ENCODE data around the gene TTLL10.

Gene TTLL10

DNA sequence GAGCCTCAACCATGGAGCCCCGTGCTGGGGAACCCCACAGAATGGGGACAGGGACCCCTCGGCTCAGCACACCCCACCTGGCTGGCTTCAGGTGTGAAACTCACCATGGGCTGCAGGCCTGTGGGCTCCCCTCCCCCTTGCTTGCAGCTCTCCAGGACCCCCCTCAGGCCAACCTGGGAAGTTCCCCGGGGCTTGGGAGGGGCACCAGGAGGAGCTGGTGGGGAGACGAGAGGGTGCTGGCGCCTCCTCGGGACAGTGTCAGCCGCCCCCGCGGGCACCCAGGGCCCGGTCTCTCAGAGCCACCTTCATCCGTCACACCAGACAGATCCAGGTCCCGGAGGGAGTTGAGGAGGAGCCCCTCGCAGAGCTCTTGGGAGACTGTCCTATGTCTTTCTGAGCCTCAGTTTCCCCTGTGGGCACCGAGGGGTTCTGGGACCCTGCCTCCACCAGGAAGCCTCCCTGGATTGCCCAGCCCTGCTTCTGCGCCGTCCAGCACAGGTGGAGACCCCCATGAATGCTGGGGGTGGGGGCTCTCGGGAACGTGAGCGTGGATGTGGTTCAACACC, 33.4 kb downstream of the TTLL10 start:
- H3K4me1 ChIP-seq (ENCODE audit: insufficient read depth, poor library complexity, severe bottlenecking), result no peaks in the 10 kb centered on the region
- no peak overlapping the region for H3K27ac ChIP-seq (ENCODE audit: poor library complexity, severe bottlenecking)
- no peak overlapping the region for H3K4me3 ChIP-seq (ENCODE audit: severe bottlenecking)
- H3K9me3 ChIP-seq (ENCODE audit: severe bottlenecking), result no peaks in the 10 kb centered on the region
- no peaks in the 10 kb centered on the region for H3K36me3 ChIP-seq (ENCODE audit: low read depth)
- ATAC-seq (ENCODE audit: low read depth) (no peak), DNase-seq (ENCODE audit: low spot score) (no peak)
- TF ChIP-seq, protein P1, sequence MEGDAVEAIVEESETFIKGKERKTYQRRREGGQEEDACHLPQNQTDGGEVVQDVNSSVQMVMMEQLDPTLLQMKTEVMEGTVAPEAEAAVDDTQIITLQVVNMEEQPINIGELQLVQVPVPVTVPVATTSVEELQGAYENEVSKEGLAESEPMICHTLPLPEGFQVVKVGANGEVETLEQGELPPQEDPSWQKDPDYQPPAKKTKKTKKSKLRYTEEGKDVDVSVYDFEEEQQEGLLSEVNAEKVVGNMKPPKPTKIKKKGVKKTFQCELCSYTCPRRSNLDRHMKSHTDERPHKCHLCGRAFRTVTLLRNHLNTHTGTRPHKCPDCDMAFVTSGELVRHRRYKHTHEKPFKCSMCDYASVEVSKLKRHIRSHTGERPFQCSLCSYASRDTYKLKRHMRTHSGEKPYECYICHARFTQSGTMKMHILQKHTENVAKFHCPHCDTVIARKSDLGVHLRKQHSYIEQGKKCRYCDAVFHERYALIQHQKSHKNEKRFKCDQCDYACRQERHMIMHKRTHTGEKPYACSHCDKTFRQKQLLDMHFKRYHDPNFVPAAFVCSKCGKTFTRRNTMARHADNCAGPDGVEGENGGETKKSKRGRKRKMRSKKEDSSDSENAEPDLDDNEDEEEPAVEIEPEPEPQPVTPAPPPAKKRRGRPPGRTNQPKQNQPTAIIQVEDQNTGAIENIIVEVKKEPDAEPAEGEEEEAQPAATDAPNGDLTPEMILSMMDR (IDR thresholded peaks at IDR 0.05; ENCODE audit: poor library complexity, severe bottlenecking), result no peak
- peaks cover 8% of the 10 kb centered on the region for H3K27me3 ChIP-seq (ENCODE audit: insufficient read depth, poor library complexity, severe bottlenecking)

- TF ChIP-seq, protein P1 (IDR thresholded peaks at IDR 0.05; ENCODE audit: poor library complexity, severe bottlenecking), result no peak
- DNase-seq (ENCODE audit: low spot score) (no peak), ATAC-seq (ENCODE audit: low read depth) (no peak)
- Histone ChIP-seq H3K4me1 (ENCODE audit: insufficient read depth, poor library complexity, severe bottlenecking) (no peaks in the 10 kb centered on the region), H3K36me3 (ENCODE audit: low read depth) (no peaks in the 10 kb centered on the region), H3K9me3 (ENCODE audit: severe bottlenecking) (no peaks in the 10 kb centered on the region), H3K4me3 (ENCODE audit: severe bottlenecking) (no peak overlapping the region), H3K27ac (ENCODE audit: poor library complexity, severe bottlenecking) (no peak overlapping the region), H3K27me3 (ENCODE audit: insufficient read depth, poor library complexity, severe bottlenecking) (peaks cover 8% of the 10 kb centered on the region)
Measured at GRCh38 chr1:1207571-1207892, 33.9 kb downstream of the TTLL10 start.

DNA sequence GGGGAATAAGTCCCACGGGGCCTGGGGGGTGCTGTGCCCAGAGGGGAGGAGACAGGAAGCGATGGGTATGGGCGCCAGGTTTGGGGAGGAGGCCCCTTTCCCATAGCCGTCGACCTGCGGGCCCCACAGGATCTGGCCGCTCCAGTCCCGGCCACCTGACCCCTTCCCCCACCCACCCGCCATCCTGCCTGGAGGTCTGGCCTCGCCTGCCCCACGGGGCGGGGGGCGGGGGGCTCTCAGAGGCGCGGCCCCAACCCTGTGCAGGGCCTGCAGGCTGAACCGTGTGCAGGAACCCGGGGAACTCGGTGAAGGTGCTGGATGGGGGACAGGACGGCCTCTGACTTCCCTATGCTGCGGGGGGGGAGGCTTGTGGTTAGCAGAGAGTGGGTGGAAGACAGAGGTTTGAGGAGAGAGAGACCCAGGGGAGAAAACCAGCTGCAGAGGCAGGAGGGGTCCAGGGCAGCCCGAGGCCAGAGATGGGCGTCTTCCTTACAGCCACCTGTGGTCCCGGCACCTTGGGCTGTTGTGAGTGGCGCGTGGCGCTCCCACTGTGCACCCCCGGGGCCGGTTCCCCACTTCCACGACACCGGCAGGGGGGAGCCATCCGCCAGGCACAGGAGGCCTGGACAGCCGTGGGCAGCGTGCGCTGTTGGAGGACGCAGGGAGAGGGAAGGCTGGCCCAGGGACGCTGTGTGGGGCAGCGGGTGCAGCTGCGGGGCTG, 35.2 kb downstream of the TTLL10 start:
- no peak overlapping the region for H3K4me3 ChIP-seq (ENCODE audit: severe bottlenecking)
- H3K4me1 ChIP-seq (ENCODE audit: insufficient read depth, poor library complexity, severe bottlenecking), result no peaks in the 10 kb centered on the region

GRCh38 chr1:1210726-1211540, 37.3 kb downstream of the TTLL10 start:
- H3K4me3 ChIP-seq (ENCODE audit: severe bottlenecking), result no peak overlapping the region
- TF ChIP-seq, protein P1 (IDR thresholded peaks at IDR 0.05; ENCODE audit: poor library complexity, severe bottlenecking), result no peak

More for the DNA sequence above, 35.2 kb downstream of the TTLL10 start:
- Histone ChIP-seq H3K36me3 (ENCODE audit: low read depth) (no peaks in the 10 kb centered on the region), H3K9me3 (ENCODE audit: severe bottlenecking) (no peaks in the 10 kb centered on the region), H3K27me3 (ENCODE audit: insufficient read depth, poor library complexity, severe bottlenecking) (peaks cover 8% of the 10 kb centered on the region), H3K27ac (ENCODE audit: poor library complexity, severe bottlenecking) (no peak overlapping the region)
- DNase-seq (ENCODE audit: low spot score) (peak; percentile 66), ATAC-seq (ENCODE audit: low read depth) (no peak)
- TF ChIP-seq, protein P1 (IDR thresholded peaks at IDR 0.05; ENCODE audit: poor library complexity, severe bottlenecking), result no peak

More at GRCh38 chr1:1210726-1211540, 37.3 kb downstream of the TTLL10 start:
- Histone ChIP-seq H3K36me3 (ENCODE audit: low read depth) (no peaks in the 10 kb centered on the region; the same call in 1 of the 2 replicates), H3K4me1 (ENCODE audit: insufficient read depth, poor library complexity, severe bottlenecking) (no peaks in the 10 kb centered on the region), H3K9me3 (ENCODE audit: severe bottlenecking) (no peaks in the 10 kb centered on the region), H3K27ac (ENCODE audit: poor library complexity, severe bottlenecking) (no peak overlapping the region), H3K27me3 (ENCODE audit: insufficient read depth, poor library complexity, severe bottlenecking) (peaks cover 8% of the 10 kb centered on the region)
- DNase-seq (ENCODE audit: low spot score), result peak; percentile 69
- ATAC-seq (ENCODE audit: low read depth), result no peak

Measured in RWPE2 (cell line).